AML-193 (cell line): ENCODE results near the gene NOXA1.
A peak's percentile ranks its signal among the peaks of the same experiment; 100 is the strongest.
"Not testable (repeated sequence)": the region's sequence is repeated elsewhere in the genome, so short reads cannot be mapped to it uniquely, and the experiment has no call there.

Experiments used
- DNase-seq, 2 experiments: peaks; one replicate each; lab custom pipeline; 2025; lab: John Stamatoyannopoulos, UW

Gene NOXA1

GRCh38 chr9:137439158-137439714 is 16.0 kb downstream of the NOXA1 start:
- DNase-seq = no peak

GRCh38 chr9:137441289-137441934 is 18.2 kb downstream of the NOXA1 start, which contains the start of gene ENTPD8:
TSS of gene ENTPD8 (minus strand) at chr9:137441357. CDS start at chr9:137438285, 3,072 bp downstream.
- no peak for DNase-seq

- no peak for DNase-seq
These were observed 18.7 kb downstream of the NOXA1 start for GRCh38 chr9:137441935-137442321.

GRCh38 chr9:137444106-137444790 is 21.1 kb downstream of the NOXA1 start:
- DNase-seq = no peak

- DNase-seq = peak; percentile 75 to 78
These were observed 22.1 kb downstream of the NOXA1 start for GRCh38 chr9:137445275-137445807.

- no peak for DNase-seq
These were observed 22.8 kb downstream of the NOXA1 start for GRCh38 chr9:137445930-137446431.

GRCh38 chr9:137446851-137447471 is 23.8 kb downstream of the NOXA1 start:
- DNase-seq = no peak

- no peak for DNase-seq
These were observed 24.8 kb downstream of the NOXA1 start for GRCh38 chr9:137447722-137448601.

- no peak for DNase-seq
These were observed 25.4 kb downstream of the NOXA1 start for GRCh38 chr9:137448602-137448962.

- DNase-seq = no peak
These were observed 26.1 kb downstream of the NOXA1 start for GRCh38 chr9:137449081-137449844.

- DNase-seq = no peak
These were observed 26.8 kb downstream of the NOXA1 start for GRCh38 chr9:137449931-137450538.

- not testable (repeated sequence) for DNase-seq
These were observed 27.5 kb downstream of the NOXA1 start for GRCh38 chr9:137450539-137451222.

GRCh38 chr9:137451264-137452005 is 28.2 kb downstream of the NOXA1 start:
- not testable (repeated sequence) for DNase-seq

- no peak for DNase-seq
These were observed 29.0 kb downstream of the NOXA1 start for GRCh38 chr9:137452006-137452760.

- no peak for DNase-seq
These were observed 29.8 kb downstream of the NOXA1 start for GRCh38 chr9:137452761-137453642.

GRCh38 chr9:137453643-137454081 is 30.5 kb downstream of the NOXA1 start:
- DNase-seq = no peak

- DNase-seq = no peak
These were observed 31.0 kb downstream of the NOXA1 start for GRCh38 chr9:137454145-137454596.
